HG03097 (cell line): ENCODE data around the gene PDGFA.

Experiments
- ATAC-seq: cut with Tn5 transposase; IDR thresholded peaks from one replicate; pipeline ENCODE4 v1.9.1; 2021; ENCODE audit not compliant: unreplicated experiment, low FRiP score

PDGFA gene

DNA sequence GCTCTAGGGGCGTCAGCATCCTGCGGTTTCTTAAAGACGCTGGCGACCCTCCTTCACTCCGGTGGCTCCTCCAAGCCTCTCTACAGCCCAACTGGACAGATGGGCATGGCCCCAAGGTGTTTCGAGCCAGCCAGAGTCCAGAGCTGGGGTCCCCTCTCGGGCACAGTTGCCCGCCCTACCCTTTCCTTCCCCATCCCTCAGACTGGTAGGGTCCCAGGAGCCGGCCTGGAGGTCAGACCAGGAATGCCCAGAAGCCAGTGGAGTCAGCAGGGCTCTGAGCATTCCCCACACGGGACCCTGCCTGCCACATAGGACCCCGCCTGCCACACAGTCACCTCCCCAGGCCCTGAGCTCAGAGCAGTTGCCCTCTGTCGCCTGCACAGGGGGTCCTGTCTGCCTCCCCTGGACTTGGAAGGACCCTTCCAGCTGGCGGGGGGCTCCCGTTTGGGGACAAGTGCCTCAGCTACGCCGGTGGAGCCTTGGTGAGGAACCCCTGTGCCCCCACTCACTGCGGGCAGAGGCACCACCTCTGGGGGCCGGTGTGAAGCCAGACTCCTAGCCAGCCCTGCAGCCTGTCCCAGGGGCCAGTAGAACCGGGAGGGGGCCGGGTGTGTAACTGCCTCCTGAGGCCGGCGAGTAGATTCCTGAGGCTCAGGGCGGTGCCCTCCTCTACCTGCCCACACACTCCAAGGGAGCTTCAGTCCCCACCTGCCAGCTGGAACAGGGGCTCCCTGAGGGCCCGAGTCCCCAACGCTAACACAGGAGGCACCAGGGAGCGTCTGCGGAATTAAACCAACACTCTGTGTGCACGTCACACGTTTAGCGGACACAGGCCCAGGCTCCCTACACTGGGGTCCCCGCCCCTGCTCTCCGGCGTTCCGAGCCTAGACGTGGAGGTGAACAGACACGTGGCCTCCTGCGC lies 19.4 kb upstream of the PDGFA start:
- ATAC-seq, result no peak

DNA sequence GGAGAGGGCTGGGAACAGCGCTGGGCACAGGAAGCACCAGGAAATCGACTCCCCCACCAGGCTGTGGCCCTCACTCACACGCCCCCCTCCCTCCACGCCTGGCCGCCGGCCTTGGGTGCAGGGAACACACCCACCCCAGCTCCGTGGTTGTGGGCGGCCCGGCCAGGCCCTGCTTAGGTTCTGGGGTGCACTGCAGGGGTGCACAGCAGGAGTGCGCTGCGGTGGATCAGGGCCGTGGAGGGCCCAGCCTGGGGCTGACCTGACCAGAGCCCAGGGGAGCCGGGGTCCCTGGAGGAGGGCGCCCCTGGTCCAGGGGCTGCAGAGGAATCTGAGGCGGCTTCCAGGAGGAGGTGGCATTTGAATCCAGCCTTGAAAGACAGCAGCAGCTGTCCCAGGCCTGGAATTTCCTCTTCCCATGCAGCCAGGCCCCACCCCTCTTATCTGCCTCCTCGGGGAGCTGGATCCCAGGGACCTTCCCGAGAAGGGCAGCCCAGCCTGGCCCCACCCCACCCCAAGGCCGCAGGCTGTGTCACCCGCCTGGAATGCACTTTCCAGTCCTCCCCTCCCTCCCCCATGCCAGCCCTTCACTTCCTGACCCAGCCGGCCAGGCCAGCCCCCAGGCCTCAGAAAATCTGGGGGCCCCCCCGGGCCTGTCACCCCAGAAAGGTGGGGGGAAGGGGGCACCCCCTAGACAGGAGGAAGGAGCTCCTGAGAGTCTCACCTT lies 18.4 kb upstream of the PDGFA start:
- ATAC-seq, result no peak

DNA sequence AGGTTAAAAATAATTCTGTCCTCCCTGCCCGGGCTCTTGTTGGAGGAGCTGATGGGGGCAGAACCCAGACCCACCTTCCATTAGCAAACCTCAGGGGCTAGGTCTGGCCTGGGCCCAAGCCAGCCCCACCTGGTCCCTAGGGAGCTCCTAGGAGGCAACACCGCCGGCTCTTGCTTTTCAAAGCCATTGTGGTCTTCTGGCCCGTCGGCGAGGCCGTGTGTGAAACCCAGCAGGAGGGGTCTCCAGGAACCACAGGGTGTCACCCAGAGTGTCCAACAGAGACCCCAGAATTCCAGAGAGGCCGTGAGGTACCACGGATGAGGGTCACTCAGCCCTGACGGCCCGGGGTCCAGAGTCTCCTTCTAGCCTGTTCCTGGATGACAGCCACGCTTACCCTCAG lies 16.6 kb upstream of the PDGFA start:
- no peak for ATAC-seq

DNA sequence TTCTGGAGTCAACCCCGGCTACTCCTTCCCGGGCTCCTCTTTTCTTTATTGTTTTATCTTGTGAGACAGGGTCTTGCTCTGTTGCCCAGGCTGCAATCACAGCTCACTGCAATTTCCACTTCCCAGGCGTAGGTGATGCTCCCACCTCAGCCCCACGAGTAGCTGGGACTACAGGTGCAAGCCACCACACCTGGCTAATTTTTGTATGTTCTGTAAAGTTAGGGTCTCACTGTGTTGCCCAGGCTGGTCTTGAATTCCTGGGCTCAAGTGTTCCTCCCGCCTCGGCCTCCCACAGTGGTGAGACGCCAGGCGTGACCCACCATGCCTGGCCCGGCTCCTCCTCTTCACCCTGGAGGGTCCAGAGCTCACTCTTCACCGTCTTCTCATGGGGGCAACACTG lies 15.3 kb upstream of the PDGFA start:
- no peak for ATAC-seq

DNA sequence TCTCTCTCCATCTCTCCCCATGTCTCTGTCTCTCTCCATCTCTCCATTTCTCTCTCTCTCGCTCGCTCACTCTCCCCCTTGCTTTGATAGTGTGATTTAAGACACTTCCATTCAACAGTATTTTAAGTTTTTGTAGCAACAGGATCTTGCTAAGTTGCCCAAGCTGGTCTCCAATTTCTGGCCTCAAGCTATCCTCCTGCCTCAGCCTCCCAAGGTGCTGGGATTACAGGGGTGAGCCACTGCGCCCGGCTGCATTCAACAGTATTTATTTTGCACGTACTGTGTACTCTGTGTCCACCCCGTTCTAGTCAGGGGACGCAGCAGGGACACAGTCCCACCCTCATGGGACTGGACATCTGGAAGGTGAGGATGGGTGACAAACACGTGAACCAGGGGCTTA lies 14.4 kb upstream of the PDGFA start:
- ATAC-seq, result no peak

DNA sequence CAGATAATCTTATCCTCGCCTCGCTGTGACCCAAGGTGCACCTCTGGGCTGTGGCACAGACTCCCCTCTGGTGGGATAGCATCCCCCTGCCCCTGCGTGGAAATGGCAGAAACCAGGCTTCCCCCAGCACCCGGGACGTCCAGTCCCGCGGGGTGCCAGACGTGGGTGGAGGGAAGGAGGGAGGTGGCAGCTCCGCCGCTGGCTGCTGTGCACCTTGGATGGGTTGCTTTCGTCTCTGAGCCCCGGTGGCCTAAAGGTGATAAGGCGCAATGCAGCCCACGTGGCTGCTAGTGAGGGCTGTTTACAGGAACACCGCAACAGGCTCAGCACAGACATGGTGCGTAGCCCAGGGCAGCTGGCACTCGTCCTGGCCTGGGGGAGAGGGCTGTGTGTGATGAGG lies 13.6 kb upstream of the PDGFA start:
- ATAC-seq, result no peak

DNA sequence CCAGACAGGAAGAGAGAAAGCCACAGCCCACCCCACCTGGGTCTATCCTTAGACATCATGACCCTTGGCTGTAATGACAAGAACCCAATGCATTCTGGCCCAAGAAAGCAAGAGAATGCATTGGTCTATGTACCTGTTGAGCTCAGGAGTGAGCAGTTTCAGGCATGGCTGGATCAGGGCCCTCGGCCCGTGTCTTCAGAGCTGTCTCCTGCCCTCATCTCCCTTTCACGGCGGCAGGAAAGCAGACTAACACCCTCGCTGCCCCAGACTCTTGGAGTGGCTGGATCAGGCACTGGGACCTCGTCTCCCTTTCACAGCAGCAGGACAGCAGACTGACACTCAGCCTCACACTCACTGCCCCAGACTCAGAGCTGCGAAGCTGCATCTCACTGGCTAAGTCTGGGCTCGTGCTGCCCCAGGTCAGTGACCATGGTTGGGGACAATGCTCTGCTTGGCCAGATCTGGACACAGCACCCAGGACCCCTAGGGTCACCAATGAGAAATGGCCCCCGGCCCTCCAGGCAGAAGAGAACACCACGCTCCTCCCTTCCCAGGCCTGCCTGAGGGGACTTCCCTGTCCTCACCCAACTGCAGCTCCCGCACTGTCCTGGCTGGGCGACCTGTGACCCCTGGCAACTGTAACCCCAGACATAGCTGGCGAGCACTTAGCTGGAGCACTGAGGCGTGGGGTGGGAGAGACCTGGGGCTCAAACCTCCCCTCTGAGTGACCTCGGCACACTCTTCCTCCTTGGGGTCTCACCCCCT lies 12.9 kb upstream of the PDGFA start:
- ATAC-seq, result no peak

DNA sequence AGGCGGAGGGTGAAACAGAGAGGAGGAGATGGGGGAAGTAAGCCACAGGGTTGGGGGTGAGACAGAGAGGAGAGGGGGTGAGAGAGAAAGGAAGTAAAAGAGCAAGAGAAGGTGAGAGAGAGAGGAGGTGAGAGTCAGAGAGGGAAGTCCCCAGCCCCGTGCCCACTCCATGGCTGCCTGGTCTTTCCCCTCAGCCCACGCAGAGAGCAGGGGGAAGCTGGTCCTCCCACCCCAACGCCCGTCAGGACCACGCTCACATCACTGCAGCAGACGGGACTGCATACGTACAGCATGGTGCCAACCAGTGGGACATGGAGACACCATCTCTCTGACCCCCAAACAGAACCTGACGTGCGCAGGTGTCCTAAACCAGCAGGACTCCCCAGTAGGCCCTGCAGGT lies 12.1 kb upstream of the PDGFA start:
- no peak for ATAC-seq

DNA sequence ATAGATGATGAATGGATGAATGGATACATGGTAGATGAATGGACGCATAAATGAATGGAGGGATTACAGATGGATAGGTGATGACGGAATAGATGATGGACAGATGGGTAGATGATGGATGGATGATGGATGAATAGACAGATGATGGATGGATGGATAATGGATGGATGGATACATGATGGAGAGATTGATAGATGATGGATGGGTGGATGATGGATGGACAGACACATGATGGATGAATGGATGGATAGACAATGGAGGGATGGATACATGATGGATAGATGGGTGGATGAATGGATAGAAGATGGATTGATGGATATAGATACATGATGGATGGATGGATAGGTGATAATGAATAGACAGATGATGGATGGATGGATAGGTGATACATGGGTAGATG lies 8.8 kb upstream of the PDGFA start:
- ATAC-seq, result no peak

DNA sequence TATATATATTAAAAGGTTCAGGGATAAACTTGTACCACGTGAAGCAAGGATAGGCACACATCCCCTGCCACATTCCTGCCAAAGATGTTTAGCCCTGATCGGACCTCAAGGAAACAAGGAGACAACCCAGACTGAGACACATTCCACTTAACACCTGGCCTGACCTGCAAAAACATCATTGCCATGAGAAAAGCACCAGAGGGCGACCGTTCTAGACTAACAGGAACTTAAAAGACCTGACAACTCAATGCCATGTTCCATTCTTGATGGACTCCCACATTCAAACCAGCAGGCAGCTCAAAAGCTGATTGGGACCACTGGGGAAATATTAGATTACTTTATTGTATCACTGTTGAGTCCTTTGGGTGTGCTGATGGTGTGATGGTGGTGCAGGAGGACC lies 8.1 kb upstream of the PDGFA start:
- ATAC-seq, result no peak

DNA sequence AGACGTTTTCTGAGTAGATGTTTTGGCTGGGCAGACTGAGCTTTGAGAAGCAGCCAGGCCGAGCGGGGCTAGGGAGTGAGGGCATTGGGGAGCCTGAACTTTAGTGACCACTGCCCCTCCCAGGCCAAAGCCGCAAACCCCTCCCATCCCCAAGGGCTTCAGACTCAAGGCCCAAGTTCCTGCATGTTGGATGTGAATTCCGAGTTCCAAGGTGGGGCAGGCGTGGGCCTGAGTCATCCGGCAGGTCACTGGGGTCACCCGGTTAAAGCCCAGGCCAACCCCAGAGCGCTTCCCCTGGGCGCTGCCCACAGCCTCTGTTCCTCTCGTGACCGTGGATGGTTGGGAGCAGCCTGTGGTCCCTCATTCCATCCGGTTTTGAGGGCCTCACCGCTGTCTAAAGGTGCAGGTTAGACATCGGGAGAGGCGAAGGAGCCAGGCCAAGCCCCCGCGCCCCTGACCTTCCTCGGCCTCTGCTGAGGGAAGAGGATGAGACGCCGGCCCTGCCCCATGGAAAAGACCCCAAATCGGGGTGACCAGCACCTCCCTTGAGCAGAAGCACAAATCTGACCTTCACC lies 6.9 kb upstream of the PDGFA start:
- no peak for ATAC-seq

DNA sequence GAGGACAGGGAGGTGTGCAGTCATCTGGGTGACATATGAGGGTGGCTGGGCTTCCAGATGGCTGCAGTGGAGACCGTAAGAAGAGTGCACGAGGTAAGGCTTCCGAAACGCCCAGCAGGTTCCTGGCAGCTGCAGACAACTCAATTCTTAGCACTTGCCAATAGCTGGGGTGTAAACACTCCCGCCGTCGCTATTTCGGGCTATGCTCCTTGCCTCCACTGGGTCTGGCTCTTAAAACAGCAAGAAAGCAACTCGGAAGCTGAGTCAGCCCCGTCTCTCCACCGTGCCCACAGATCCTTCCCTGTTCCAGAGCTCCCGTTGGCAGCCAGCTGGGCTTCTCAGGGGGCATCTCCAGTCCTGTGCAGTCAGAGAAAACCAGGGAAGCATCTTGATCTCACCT lies 6.1 kb upstream of the PDGFA start:
- ATAC-seq, result no peak

DNA sequence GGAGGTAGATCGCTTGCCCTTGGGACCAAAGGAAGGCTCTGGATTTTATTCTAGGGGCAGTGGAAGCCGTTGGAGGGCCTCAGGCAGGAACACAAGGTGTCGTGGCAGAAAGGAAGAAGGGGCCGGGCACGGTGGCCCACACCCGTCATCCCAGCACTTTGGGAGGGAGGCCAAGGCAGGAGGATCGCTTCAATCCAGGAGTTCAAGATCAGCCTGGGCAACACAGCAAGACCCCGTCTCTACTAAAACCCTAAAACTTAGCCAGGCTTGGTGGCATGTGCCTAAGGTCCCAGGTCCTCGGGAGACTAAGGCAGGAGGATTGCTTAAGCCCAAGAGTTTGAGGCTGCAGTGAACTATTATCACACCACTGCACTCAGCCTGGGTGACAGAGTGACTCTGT lies 5.2 kb upstream of the PDGFA start:
- ATAC-seq, result no peak

DNA sequence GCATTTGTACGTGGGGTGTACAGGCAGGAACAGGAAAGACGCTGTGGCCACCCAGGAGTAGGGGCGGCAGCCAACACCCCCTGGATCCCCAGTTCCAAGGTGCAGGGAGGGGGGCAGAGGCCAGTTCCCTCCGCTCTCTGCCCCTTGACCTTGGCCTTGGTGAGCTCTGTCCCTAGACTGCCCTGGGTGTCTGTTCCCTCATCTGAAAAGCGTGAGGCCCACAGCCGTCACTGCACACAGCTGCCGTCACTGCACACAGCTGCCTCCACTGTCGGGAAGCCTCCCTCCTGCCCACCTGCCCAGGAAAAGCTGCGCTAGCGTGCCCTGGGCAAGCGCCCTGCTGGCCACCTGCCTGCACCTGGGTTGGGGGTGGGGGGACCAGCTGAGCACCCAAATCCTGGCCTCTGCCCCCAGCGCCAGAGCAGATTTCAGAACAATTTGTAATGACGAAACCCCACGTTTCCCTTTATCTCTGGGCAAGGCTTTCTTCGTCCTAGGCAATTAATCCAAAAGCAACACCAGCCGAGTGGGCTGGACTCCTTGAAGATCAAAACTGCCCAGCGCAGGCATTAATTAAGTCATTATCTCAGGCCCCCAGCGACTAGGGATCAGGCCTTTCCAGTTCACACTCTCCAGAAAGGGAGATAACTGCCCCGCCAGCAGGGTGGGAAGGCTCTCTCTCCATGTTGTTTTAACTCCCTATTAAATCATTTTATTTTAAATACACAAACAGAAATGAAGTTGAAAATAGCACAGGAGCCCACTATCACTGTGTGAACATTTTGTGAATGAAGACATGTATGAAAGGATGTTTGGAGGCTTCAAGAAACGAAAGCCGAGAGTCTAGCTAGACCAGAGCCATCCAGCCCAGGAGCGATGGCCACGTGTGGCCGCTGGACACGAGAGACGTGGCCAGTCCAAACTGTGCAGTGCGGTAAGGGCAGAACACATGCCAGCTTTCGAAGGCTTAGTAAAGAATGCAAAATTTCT lies 4.0 kb upstream of the PDGFA start:
- ATAC-seq, result no peak

DNA sequence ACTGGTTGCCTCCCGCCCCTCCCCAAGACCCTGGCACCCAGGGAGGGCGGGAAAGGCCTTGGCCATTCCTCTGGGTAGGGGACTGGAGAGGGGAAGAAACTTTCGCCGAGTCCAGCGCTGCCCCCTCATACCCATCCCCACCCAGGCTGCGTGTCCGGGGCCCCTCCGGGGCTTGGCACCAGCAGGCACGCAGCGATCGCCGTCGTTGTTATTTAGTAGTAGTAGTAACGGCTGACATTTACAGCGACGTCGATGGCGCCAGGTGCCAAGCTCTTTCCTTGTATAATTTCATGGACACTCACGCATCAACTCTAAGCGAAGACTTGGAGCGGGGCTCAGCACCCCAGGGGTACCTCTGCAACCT lies 3.3 kb upstream of the PDGFA start:
- ATAC-seq, result no peak

DNA sequence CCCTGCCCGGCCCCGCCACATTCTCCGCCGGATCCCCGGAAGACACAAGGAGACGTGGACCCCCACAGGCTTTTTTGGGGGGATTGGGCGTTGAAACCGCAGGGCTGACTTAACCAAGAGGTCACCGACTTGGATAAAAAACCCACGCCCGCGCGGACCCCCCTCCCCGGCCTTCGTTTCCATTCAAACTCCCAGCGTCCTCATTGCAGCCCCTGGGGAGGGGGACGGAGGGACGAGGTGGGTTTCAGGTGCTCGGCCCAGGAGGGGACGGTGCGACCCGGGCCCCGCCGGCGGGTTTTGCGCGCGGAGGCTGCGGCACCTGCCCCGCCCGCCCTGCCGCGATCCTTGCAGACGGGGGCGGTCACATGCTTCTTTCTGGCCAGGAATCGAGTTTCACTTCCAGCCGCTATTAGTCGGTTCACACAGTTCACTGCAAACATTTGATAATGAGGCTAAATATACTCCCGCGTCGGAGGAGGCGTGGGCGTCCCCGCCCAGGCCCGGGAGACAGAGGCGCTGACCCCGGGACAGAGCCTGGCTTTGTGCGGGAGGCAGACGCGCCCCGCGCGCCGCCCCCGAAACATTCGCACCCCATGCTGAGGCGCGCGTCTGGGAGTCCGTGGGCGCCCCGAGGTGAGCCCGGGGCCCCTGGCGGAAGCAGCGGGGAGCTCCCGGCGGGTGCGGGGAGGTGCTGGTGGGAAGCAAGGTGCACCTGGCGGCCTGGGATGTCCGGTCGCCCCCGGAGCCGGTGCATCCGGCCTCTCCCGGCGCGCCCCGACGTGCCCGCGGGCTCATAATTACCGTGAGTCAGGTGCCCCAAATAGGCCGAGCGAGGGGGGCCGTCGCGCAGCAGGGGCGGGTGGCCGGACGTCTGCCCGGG lies 2.7 kb upstream of the PDGFA start:
- no peak for ATAC-seq

DNA sequence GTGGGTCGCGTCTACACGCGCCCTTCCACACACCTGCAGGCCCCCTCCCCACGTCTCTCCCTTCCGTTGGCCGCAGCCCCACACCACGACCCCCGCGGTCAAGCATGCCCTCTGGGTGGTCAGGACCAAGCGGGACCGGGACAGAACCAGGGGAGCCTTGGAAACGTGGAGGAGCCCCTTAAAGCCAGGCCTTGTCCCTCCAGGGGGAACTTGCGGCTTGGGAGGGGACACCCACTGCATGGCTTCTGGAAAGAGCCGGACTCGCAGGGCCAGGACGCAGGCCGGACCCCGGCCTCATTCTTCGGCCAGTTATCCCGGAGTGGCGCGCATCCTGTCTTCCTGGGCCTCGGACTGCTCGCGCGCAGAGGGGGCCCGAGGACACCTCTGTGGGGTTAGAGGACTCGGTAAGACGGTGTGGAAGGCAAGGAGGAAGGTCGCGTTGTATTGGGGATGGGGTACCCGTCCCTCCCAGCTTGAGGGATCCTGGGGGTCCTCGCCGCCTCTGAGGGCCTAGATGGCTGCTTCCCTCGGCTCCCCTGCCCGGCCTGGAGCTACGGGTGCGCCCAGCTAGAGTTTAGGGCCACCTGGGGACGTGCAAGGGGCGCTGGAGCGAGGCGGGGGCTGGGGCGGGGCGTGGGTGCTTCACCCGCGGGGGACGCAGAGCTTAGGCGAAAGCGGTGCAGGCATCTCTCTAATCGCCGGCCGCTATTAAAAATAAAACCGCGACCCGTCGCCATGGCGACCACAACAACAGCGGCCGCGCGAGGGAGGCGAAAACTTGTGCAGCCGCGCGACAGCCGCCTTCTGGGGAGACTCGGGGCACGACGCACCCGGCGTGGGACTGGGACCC lies 1.8 kb upstream of the PDGFA start:
- no peak for ATAC-seq
